Ramos (cell line): ENCODE data around the gene SPCS2.
"Not testable (repeated sequence)": the region's sequence is repeated elsewhere in the genome, so short reads cannot be mapped to it uniquely, and the experiment has no call there.

Experiments
- in situ Hi-C: fragments of 300-500 bp; cut with MboI; formaldehyde crosslinking; loops from one replicate; pipeline ENCODE4 v1.14.3; 2022; ENCODE audit warnings: low sequenced_read_pairs; ENCODE audit not compliant: unreplicated experiment

The SPCS2 gene

GRCh38 chr11:74990941-74991340 lies 41.9 kb downstream of the SPCS2 start:
- in situ Hi-C loops, result no loop called here

GRCh38 chr11:74992852-74993251 lies 43.8 kb downstream of the SPCS2 start:
- in situ Hi-C loops, result no loop called here

DNA sequence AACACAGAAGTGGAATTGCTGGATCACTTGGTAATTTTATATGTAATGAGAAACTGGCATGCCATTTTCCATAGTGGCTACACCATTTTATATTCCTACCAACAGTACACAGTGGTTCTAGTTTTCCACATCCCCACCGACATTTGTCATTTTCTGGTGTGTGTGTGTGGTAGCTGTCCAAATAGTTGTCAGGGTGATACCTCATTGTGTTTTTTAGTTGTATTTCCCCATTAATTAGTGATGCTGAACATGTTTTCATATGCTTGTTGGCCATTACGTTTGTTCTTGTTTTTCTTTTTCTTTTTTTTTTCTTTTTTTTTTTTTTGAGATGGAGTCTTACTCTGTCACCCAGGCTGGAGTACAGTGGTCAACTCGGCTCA lies 51.9 kb downstream of the SPCS2 start:
- in situ Hi-C loops, result no loop called here

GRCh38 chr11:75001686-75002085 lies 52.6 kb downstream of the SPCS2 start:
- in situ Hi-C loops, result no loop called here

DNA sequence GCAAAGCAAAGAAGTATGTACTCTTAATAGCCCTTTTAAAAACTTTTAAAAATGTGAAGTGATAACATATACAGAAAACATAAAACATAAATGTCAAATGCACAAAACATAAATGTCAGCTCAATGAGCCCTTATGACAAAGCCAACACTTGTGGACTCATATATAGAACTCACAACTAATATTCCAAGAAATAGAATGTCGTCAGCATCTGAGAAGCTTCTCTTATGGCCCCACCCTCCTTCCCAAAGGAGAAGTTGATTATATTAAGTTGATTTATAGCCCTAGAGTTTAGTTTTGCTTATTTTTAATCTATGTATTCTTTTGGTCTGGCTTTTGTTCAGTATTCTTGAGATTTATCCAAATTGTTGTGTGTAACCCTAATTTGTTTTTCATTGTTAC lies 53.5 kb downstream of the SPCS2 start:
- in situ Hi-C loops, result no loop called here

DNA sequence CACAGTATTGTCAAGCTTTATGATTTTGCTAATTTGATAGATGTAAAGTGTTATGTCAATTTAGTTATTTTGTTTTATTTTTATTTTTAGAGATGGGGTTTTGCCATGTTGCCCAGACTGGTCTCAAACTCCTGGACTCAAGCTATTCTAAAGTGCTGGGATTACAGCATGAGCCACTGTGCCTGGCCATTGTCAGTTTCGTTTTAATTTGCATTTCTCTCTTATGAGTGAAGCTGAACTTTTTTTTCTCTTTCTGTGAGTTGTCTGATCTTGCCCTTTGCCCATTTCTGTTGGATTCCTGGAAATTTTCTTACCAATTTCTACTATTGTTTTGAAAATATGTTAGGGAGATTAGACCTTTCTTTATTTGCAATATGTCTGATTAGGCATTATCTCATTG lies 55.1 kb downstream of the SPCS2 start:
- in situ Hi-C loops, result no loop called here

GRCh38 chr11:75011357-75011756 lies 62.3 kb downstream of the SPCS2 start:
- in situ Hi-C loops, result no loop called here

DNA sequence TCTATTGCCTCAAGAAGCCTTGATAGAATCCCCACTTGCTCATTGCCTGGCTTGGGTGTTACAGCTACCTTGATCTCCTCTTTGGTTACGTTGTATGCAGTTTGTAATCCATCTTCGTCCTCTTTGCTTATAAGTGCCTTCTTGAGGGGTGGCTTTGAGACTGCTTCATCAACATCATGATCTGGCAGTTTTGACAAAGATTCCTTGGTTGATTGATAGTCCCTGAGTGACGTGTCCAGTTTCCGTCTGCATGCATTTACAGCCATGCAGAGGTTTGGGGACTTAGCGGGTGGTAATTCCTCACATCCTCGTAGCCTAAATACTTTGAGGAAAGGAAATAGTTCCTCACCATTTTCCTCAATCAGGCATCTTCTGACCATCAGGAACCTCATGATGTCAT lies 62.8 kb downstream of the SPCS2 start:
- in situ Hi-C loops, result no loop called here

DNA sequence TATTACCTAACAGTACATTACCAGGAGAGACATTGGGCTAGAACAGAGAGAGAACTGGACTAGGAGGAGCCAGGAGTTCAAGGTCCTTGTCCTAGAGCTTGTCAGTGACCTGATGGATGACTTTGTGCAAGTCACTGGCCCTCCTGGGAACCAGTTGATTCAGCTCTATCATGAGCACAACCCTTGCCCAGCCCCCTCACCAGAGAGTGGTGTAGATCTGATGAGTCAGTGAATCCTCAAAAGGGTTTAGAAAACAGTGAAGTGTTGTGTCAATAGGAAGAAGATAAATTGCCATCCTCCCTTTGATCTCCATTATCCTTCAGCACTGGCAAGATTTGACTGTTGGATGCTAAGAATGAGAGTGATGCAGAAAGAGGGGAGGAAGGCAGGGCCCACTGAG lies 64.0 kb downstream of the SPCS2 start:
- in situ Hi-C loops, result no loop called here

DNA sequence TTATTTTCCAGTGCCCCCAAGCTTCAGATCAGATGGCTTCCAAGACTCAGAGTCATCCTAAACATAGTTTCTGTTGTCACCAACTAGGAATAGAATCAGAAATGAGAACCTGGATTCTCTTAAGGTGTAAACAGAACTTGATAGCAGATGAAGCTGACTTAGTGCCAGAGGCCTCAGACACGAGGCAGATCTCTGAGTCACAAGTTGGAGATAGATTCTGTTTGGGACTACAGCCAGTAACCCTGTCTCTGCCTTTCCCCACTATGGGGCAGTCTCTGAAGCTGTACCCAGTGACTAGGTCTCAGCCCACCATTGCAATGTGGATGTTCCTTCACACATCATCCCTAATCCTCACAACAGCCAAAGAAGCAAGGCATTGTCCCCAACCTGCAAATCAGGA lies 65.1 kb downstream of the SPCS2 start:
- in situ Hi-C loops, result no loop called here

GRCh38 chr11:75019200-75019599 lies 70.1 kb downstream of the SPCS2 start:
- in situ Hi-C loops, result not testable (repeated sequence)

DNA sequence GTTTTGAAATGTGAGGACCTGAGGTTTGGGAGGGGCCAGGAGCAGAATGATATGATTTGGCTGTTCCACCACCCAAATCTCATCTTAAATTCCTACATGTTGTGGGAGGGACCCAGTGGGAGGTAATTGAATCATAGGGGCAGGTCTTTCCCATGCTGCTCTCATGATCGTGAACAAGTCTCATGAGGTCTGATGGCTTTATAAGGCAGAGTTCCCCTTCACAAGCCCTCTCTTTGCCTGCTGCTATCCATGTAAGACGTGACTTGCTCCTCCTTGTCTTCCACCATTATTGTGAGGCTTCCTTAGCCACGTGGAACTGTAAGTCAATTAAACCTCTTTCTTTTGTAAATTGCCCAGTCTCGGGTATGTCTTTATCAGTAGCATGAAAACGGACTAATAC lies 71.3 kb downstream of the SPCS2 start:
- in situ Hi-C loops, result loop anchor here (5.0 kb wide), 2 partner anchors 182 to 227 kb away; no protein-coding TSS in a partner anchor

DNA sequence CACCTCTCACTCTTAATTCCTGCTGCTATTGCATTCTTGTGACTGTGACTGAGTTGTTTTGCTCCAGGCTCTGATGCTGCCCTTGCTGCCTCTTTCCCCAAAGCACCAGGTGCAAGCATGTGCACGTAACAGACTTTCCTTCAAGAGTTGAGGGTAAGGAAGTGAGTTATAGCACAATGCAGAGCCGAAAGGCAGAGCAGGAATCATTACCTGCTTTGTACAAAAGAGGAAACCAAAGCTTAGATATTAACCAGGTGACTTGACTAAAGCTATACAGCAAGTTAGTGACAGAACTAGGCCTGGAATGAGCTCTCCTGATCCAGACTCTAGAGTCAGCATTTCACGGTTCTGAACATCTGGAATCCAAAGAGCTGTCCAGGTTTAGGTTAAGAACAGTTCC lies 73.2 kb downstream of the SPCS2 start:
- in situ Hi-C loops, result loop anchor here (5.0 kb wide), 2 partner anchors 180 to 225 kb away; no protein-coding TSS in a partner anchor

DNA sequence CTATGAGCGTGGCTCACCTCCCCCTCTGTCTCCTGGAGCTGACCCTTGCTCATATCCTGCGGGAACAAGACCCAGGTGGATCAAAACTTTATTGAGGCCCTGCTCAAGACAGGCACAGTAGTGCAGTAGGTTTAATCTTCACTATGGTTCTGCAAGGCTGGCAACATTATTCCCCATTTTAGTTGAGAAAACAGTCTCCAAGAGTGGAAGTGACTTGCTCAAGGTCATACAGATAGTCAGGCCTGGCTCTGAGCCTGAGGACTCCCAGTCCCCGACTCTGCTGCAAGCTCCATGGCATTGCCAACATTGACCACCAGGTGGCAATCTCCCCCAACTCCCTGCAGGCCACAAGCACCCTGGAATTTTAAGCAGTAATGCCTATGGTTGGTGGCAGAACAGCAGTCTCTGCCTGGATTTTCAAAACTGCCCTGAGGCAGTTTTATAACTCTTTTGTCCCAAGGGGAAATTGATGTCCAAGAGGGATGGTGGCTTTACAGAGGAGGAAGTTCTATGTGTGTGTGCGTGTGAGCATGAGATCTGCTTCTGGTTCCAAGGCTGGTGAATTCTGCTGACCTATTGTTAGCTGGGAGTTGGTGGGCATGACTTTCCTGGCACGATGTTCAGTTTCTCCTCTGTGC lies 73.8 kb downstream of the SPCS2 start:
- in situ Hi-C loops, result loop anchor here (5.0 kb wide), 2 partner anchors 179 to 224 kb away; no protein-coding TSS in a partner anchor

GRCh38 chr11:75023446-75024067 lies 74.5 kb downstream of the SPCS2 start:
- in situ Hi-C loops, result loop anchor here (5.0 kb wide), 2 partner anchors 179 to 224 kb away; no protein-coding TSS in a partner anchor

DNA sequence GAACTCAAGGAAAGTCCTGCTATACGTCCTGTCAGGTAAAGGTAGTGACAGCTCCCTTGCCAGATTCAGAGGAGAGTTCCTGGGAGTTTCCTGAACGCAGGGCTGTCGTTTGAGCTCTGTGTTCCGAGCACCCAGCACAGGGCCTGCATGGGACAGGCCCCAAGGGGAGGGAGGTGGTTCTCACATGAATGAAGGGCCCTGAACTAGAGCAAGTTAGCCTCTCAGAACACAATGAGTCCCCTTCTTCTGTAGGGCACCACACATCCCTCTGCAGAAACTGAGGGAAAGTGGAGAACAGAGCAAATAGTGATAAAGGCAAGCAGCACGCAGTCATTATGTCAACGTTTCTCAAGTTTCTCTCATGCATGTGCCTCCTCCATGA lies 75.0 kb downstream of the SPCS2 start:
- in situ Hi-C loops, result loop anchor here (5.0 kb wide), 2 partner anchors 178 to 223 kb away; no protein-coding TSS in a partner anchor

DNA sequence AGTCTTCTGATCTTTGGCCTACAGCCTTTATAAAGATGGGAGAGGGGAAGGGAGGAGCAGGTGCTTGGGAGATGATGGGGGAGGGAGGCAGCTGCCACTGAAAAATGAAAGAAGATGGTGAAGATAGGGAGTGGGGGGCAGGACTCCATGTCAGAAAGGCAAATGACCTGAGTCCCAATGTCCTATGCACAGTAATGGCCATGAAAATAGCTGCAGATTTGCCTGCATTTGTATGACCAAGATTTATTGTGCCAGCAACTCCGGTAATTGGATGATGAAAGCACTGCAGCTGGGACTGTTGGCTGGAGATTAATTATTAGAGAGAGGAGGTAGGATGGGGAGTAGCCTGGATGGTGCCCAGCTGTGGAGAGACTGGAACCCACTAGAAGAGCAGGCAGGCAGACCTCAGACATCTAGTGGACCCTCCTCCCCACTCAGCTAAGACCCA lies 75.7 kb downstream of the SPCS2 start:
- in situ Hi-C loops, result loop anchor here (5.0 kb wide), 3 partner anchors 102 to 223 kb away; no protein-coding TSS in a partner anchor

DNA sequence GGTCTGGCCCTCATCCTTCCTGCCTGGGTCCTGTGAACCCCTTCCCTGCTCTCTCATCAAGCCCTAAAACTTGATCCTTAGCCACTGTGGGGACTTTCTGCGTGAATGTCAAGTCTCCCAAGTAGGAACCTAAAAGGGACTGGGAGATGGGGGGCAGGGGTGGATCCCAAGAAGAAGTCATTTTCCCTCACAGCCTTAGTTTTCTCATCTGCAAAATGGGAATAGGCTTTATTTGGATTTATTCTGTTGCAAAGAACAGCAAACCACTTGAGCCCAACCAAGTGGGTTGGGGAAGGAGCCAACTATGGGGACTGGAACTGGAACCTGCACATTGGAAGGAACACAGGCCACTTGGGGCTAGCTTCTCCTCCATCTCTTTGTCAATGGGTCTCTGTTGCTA lies 76.5 kb downstream of the SPCS2 start:
- in situ Hi-C loops, result loop anchor here (5.0 kb wide), 1 partner anchor 103 kb away; no protein-coding TSS in a partner anchor

DNA sequence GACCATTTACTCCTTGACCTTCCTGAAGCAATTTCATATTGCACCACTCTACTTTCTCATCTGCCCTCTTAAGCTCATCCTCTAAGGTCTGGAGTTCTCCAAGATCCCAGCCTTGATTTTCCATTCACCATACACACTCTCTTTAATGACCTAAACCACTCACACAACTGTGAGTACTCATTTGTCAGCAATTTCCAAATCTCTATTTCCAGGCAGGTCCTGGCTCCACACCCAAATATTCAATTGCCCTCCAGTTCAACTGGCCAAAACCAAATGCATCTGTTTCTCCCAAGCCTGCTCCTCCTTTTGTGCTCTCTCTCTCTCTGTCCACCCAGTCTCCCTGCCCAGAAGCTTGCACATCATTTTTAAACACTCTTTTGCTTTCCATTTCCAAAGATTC lies 79.3 kb downstream of the SPCS2 start:
- in situ Hi-C loops, result loop anchor here (5.0 kb wide), 1 partner anchor 106 kb away; no protein-coding TSS in a partner anchor
